ENCODE data around the gene FOXO3. TPM values are rescaled to one million over a fixed set of nuclear protein-coding genes. Genes with fewer than 3 reads are reported as not detected.

FOXO3 gene
- total RNA-seq, 6 experiments from 2014 or later: 18.1 to 45.2 (median 23.8) TPM

- peaks cover 0 to 65% (median 30%) of the 10 kb centered on the region in 4 donors for H3K4me1 ChIP-seq
- no peak overlapping the region for H3K4me3 ChIP-seq
- H3K9me3 ChIP-seq: no peaks in the 10 kb centered on the region
- no peak overlapping the region for H3K27ac ChIP-seq
- no peak for TF ChIP-seq POLR2A (IDR thresholded peaks at IDR 0.05)
- no peak for TF ChIP-seq CTCF (IDR thresholded peaks at IDR 0.05)
- WGBS (ENCODE audit: insufficient coverage, low coverage, low lambda C conversion rate, missing lambda C conversion rate): 64% methylated on average over 3 of the region's 3 CpGs
- H3K27me3 ChIP-seq: no peaks in the 10 kb centered on the region
- ATAC-seq (no peak), DNase-seq (no peak)
- H3K36me3 ChIP-seq: no peaks in the 10 kb centered on the region
- intact Hi-C loops (cut with DNase I): no loop called here
Measured at GRCh38 chr6:108618623-108619152, 58.0 kb downstream of the FOXO3 start.

- Histone ChIP-seq H3K4me1 (peaks cover 0 to 66% (median 33%) of the 10 kb centered on the region in 4 donors), H3K36me3 (no peaks in the 10 kb centered on the region), H3K9me3 (no peaks in the 10 kb centered on the region), H3K4me3 (no peak overlapping the region), H3K27me3 (no peaks in the 10 kb centered on the region), H3K27ac (no peak overlapping the region)
- no peak for TF ChIP-seq CTCF (IDR thresholded peaks at IDR 0.05)
- TF ChIP-seq POLR2A (IDR thresholded peaks at IDR 0.05): no peak
- DNase-seq (no peak), ATAC-seq (no peak)
- WGBS (ENCODE audit: insufficient coverage, low coverage, low lambda C conversion rate, missing lambda C conversion rate): 52% methylated on average over 2 of the region's 2 CpGs
- intact Hi-C loops (cut with DNase I): no loop called here
Measured at GRCh38 chr6:108619431-108620197, 58.9 kb downstream of the FOXO3 start.

- intact Hi-C loops (cut with DNase I): no loop called here
- H3K27me3 ChIP-seq: no peaks in the 10 kb centered on the region
- H3K36me3 ChIP-seq: no peaks in the 10 kb centered on the region
- H3K4me1 ChIP-seq: peaks cover 0 to 71% (median 34%) of the 10 kb centered on the region in 4 donors
- 93% methylated on average over 2 of the region's 6 CpGs for WGBS (ENCODE audit: insufficient coverage, low coverage, low lambda C conversion rate, missing lambda C conversion rate)
- no peak overlapping the region for H3K27ac ChIP-seq
- TF ChIP-seq POLR2A (IDR thresholded peaks at IDR 0.05) (no peak), CTCF (IDR thresholded peaks at IDR 0.05) (no peak)
- ATAC-seq: no peak
- no peaks in the 10 kb centered on the region for H3K9me3 ChIP-seq
- DNase-seq: no peak
- no peak overlapping the region for H3K4me3 ChIP-seq
Measured at GRCh38 chr6:108621117-108621516, 60.4 kb downstream of the FOXO3 start.

GRCh38 chr6:108622641-108623298, 62.1 kb downstream of the FOXO3 start:
- no peak overlapping the region for H3K4me3 ChIP-seq
- H3K27ac ChIP-seq: peak overlapping the region in 2 of 3 donors; percentile 37
- H3K4me1 ChIP-seq: peaks cover 0 to 65% (median 32%) of the 10 kb centered on the region in 4 donors
- H3K9me3 ChIP-seq: no peaks in the 10 kb centered on the region
- intact Hi-C loops (cut with DNase I): no loop called here
- ATAC-seq (peak; percentile 17 to 47 (median 38)), DNase-seq (no peak)
- H3K36me3 ChIP-seq: no peaks in the 10 kb centered on the region
- no peaks in the 10 kb centered on the region for H3K27me3 ChIP-seq
- TF ChIP-seq POLR2A (IDR thresholded peaks at IDR 0.05) (no peak), CTCF (IDR thresholded peaks at IDR 0.05) (no peak)
- WGBS (ENCODE audit: insufficient coverage, low coverage, low lambda C conversion rate, missing lambda C conversion rate): 62% methylated on average over 10 of the region's 11 CpGs

Data from right lobe of liver (tissue), 6 donors.